Endothelial cell of umbilical vein (primary cell): ENCODE results near the gene TLR8.

Experiments
- CTCF ChIP-seq, 2 donors: IDR thresholded peaks; 1 replicate in 1 of 2; 2 replicates in 1 of 2; pipeline ENCODE4 v1.5.1; 2011; ENCODE audit warnings: low read length in 2 of 2, mild to moderate bottlenecking in 2 of 2, moderate library complexity in 2 of 2, control low read depth in 1 of 2, inconsistent platforms in 1 of 2, low read depth in 1 of 2; ENCODE audit not compliant: insufficient read depth in 1 of 2; ENCODE audit errors: extremely low read depth in 1 of 2
- EZH2 ChIP-seq: IDR thresholded peaks from 2 replicates; pipeline ENCODE4 v1.6.1; 2012; ENCODE audit warnings: borderline replicate concordance, low read depth, mild to moderate bottlenecking, moderate library complexity, low read length, inconsistent platforms; ENCODE audit not compliant: severe bottlenecking
- FOS ChIP-seq: IDR thresholded peaks from 2 replicates; pipeline ENCODE4 v1.6.1; 2011; ENCODE audit warnings: mild to moderate bottlenecking, low read length, moderate library complexity, borderline replicate concordance; ENCODE audit not compliant: insufficient read depth
- JUN ChIP-seq: IDR thresholded peaks from 2 replicates; pipeline ENCODE4 v1.6.1; 2011; ENCODE audit warnings: borderline replicate concordance, low read depth; ENCODE audit not compliant: insufficient read length, insufficient read depth
- MYC ChIP-seq: IDR thresholded peaks from one replicate; pipeline ENCODE4 v1.6.1; 2011; ENCODE audit warnings: mild to moderate bottlenecking, low read depth, low read length
- POLR2A ChIP-seq: IDR thresholded peaks from 2 replicates; pipeline ENCODE4 v1.6.1; 2012; ENCODE audit warnings: low read depth, mild to moderate bottlenecking, control low read depth, low read length
- POLR2AphosphoS5 ChIP-seq: IDR thresholded peaks from 2 replicates; pipeline ENCODE4 v1.6.1; 2012; ENCODE audit warnings: low read depth, mild to moderate bottlenecking, control low read depth, low read length, moderate library complexity; ENCODE audit not compliant: insufficient read depth
- TF ChIP-seq, protein P1 (sequence below): IDR thresholded peaks from 2 replicates; pipeline ENCODE4 v1.6.1; 2011; ENCODE audit not compliant: insufficient read depth, insufficient read length

DNA sequence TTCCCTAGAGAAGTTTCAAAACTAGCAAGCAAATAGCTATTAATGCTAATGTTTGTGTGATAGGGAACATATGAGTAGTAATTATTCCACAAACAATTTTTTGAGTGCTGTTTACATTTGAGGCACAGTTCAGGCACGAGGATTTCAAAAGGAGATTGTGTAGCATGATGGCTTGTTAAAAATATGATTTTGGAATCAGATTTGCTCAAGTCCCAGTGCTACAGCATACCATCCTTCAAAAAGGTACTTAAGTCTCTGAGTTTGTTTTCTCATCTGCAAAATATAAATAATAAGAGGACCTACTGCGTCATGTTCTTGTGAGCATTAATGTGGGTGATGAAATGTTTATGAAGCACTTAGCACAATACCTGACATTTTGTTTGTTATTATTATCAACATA lies 11.3 kb downstream of the TLR8 start:
- TF ChIP-seq EZH2 (no peak), MYC (no peak), CTCF (IDR thresholded peaks at IDR 0.05; ENCODE audit: extremely low read depth in 1 of 2, insufficient read depth in 1 of 2, low read depth in 1 of 2, low read length in 2 of 2) (no peak), POLR2A (no peak), POLR2AphosphoS5 (no peak), FOS (no peak), JUN (no peak)
- TF ChIP-seq, protein P1, sequence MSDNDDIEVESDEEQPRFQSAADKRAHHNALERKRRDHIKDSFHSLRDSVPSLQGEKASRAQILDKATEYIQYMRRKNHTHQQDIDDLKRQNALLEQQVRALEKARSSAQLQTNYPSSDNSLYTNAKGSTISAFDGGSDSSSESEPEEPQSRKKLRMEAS, result no peak
